ENCODE measurements around the gene OPA1. TPM values are rescaled to one million over a fixed set of nuclear protein-coding genes. Genes with fewer than 3 reads are reported as not detected.

OPA1 gene
- total and polyA plus RNA-seq, 7 donors: 20.4 to 58.7 (median 45.9) TPM

DNA sequence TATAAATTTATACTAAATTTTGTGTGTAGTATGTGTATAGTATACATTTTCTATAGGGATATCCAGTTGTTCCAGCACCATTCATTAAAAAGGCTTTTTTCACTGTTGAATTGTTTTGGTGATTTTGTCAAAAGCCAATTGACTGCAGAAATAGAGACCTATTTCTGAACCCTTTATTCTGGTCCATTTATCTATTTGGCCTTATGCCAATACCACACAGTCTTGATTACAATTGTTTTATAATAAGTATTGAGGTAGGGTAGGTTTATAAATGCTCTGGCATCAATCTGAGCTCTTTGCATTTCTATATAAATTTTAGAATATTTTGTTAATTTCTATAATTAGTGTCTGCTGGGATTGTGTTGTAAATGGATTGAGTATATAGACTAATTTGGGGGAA, 6.5 kb upstream of the OPA1 start:
- Histone ChIP-seq H3K4me1 (no peaks in the 10 kb centered on the region), H3K4me3 (no peak overlapping the region), H3K9me3 (no peaks in the 10 kb centered on the region), H3K27ac (no peak overlapping the region), H3K36me3 (no peaks in the 10 kb centered on the region), H3K27me3 (no peaks in the 10 kb centered on the region)
- intact Hi-C loops (cut with DNase I): no loop called here
- no peak for DNase-seq
- TF ChIP-seq POLR2AphosphoS5 (IDR thresholded peaks at IDR 0.05) (no peak), EP300 (IDR thresholded peaks at IDR 0.05) (no peak), POLR2A (IDR thresholded peaks at IDR 0.05) (no peak)
- TF ChIP-seq, protein P1, sequence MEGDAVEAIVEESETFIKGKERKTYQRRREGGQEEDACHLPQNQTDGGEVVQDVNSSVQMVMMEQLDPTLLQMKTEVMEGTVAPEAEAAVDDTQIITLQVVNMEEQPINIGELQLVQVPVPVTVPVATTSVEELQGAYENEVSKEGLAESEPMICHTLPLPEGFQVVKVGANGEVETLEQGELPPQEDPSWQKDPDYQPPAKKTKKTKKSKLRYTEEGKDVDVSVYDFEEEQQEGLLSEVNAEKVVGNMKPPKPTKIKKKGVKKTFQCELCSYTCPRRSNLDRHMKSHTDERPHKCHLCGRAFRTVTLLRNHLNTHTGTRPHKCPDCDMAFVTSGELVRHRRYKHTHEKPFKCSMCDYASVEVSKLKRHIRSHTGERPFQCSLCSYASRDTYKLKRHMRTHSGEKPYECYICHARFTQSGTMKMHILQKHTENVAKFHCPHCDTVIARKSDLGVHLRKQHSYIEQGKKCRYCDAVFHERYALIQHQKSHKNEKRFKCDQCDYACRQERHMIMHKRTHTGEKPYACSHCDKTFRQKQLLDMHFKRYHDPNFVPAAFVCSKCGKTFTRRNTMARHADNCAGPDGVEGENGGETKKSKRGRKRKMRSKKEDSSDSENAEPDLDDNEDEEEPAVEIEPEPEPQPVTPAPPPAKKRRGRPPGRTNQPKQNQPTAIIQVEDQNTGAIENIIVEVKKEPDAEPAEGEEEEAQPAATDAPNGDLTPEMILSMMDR (IDR thresholded peaks at IDR 0.05): no peak

DNA sequence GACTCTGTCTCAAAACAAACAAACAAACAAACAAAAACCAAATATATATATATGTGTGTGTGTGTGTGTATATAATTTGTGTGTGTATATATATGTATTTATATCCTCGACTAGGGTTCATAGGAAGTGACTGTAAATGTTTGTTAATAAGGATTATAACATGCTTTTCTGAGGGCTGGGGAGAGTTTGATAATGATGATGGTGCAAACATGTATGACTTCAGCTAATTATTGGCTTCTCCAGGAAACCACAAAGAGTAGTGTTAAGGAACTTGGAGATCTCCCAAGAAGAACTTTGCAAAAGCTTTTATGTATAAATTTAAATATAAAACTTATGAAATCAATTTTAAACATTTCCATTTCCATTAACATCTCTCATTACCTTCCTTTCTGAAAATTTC, 3.9 kb upstream of the OPA1 start:
- TF ChIP-seq POLR2A (IDR thresholded peaks at IDR 0.05): no peak
- TF ChIP-seq, protein P1 (IDR thresholded peaks at IDR 0.05): no peak
- TF ChIP-seq POLR2AphosphoS5 (IDR thresholded peaks at IDR 0.05): no peak
- TF ChIP-seq EP300 (IDR thresholded peaks at IDR 0.05): no peak
- no peak overlapping the region for H3K4me3 ChIP-seq
- H3K9me3 ChIP-seq: no peaks in the 10 kb centered on the region
- no peaks in the 10 kb centered on the region for H3K27me3 ChIP-seq
- intact Hi-C loops (cut with DNase I): no loop called here
- peaks cover 0 to 10% (median 7%) of the 10 kb centered on the region in 4 donors for H3K4me1 ChIP-seq
- 49 to 57% methylated on average over 1 of the region's 1 CpG for WGBS, 2 donors
- no peak overlapping the region for H3K27ac ChIP-seq
- DNase-seq: no peak
- no peaks in the 10 kb centered on the region for H3K36me3 ChIP-seq

DNA sequence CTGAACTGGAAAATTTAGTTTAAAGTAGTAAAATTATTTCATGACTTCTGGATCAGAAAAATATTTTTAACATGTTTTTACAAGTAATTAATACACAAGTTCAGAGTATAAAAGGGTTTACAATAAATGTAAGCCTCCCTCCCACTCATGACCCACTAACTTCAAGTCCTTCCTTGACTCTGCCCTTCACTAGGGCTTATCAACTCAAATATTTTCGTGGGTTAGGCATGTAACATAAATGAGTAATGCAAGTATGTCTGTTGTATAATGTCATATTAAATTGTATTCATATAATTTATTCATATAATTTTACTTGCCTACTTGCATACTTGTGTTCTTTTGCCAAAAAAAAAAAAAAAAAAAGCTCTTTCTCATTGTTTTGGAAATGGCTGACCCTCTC, 3.4 kb upstream of the OPA1 start:
- 47 to 74% methylated on average over 1 of the region's 1 CpG for WGBS, 2 donors
- H3K36me3 ChIP-seq: no peaks in the 10 kb centered on the region

DNA sequence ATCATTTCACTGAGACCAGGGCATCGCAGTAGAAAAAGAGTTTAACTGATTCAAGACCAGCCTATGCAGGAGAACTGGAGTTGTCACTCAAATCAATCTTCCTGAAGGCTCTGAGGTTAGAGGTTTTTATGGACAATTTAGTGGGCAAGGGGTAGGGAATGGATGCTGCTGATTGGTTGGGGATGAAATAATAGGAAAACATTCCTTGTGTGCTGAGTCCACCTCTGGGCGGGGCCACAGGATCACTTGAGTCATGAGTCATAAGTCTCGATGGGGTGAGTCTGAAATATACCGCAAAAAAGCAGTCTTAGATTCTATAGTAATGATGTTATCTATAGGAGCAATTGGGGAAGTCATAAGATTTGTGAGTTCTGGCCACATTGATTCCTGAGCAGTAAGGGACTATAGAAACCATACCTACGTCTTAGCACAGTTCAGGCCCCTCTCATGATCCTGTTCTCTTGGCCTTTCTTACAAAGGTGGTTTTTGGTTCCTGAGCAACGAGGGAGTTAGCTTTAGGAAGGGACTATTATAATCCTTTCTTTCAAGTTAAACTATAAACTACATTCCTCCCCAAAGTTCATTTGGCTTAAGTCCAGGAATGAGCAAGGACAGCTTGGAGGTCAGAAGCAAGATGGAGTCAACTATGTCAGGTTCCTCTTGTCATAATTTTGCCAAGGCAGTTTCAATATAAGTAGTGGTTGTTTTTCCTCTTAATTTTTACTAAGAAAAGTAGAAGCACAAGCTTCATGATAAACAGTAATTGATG, 2.7 kb upstream of the OPA1 start:
- intact Hi-C loops (cut with DNase I): loop anchor here (5.0 kb wide), 2 partner anchors 673 to 758 kb away; partner anchors contain the start of gene MB21D2
- 53 to 77% methylated on average over 6 of the region's 6 CpGs for WGBS, 2 donors
- peaks cover 0 to 21% (median 17%) of the 10 kb centered on the region in 4 donors for H3K4me1 ChIP-seq

More for the DNA sequence above, 3.4 kb upstream of the OPA1 start:
- H3K4me3 ChIP-seq: no peak overlapping the region
- intact Hi-C loops (cut with DNase I): loop anchor here (5.0 kb wide), 2 partner anchors 672 to 757 kb away; partner anchors contain the start of gene MB21D2
- TF ChIP-seq, protein P1 (IDR thresholded peaks at IDR 0.05): no peak
- TF ChIP-seq EP300 (IDR thresholded peaks at IDR 0.05): no peak
- TF ChIP-seq POLR2A (IDR thresholded peaks at IDR 0.05): no peak
- TF ChIP-seq POLR2AphosphoS5 (IDR thresholded peaks at IDR 0.05): no peak
- peaks cover 0 to 15% (median 12%) of the 10 kb centered on the region in 4 donors for H3K4me1 ChIP-seq
- no peaks in the 10 kb centered on the region for H3K27me3 ChIP-seq
- no peak for DNase-seq
- H3K9me3 ChIP-seq: no peaks in the 10 kb centered on the region
- no peak overlapping the region for H3K27ac ChIP-seq

More for the DNA sequence above, 2.7 kb upstream of the OPA1 start:
- Histone ChIP-seq H3K4me3 (no peak overlapping the region), H3K36me3 (no peaks in the 10 kb centered on the region), H3K27me3 (no peaks in the 10 kb centered on the region), H3K27ac (no peak overlapping the region), H3K9me3 (no peaks in the 10 kb centered on the region)
- TF ChIP-seq, protein P1 (IDR thresholded peaks at IDR 0.05): no peak
- TF ChIP-seq EP300 (IDR thresholded peaks at IDR 0.05): no peak
- TF ChIP-seq POLR2A (IDR thresholded peaks at IDR 0.05): no peak
- no peak for TF ChIP-seq POLR2AphosphoS5 (IDR thresholded peaks at IDR 0.05)
- no peak for DNase-seq

Data from sigmoid colon (tissue), 7 donors.